GM18907 (cell line): ENCODE measurements around the gene APBB2.
"Not testable (repeated sequence)": the region's sequence is repeated elsewhere in the genome, so short reads cannot be mapped to it uniquely, and the experiment has no call there.

Source experiments
- ATAC-seq: cut with Tn5 transposase; IDR thresholded peaks from one replicate; pipeline ENCODE4 v1.9.1; 2021; ENCODE audit warnings: mild to moderate bottlenecking, moderate library complexity; ENCODE audit not compliant: unreplicated experiment

Gene APBB2

DNA sequence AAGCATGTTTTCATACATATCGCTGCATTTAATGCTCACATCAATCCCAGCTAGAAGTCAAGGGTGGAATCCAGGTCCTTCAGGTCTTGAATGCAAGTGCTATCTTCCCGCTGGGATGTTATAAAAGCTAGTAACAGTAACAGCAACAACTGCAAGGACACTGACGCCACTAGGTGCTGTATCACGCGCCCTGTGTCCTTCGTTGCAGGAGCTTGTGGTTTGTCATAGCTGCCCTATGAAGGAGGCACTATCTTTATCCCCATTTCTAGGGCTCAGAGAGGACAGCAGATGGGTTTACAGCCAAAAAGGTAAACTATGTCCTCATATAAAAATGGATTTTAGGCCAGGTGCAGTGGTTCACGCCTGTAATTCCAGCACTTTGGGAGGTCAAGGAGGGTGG lies 261.7 kb downstream of the APBB2 start:
- ATAC-seq: no peak

DNA sequence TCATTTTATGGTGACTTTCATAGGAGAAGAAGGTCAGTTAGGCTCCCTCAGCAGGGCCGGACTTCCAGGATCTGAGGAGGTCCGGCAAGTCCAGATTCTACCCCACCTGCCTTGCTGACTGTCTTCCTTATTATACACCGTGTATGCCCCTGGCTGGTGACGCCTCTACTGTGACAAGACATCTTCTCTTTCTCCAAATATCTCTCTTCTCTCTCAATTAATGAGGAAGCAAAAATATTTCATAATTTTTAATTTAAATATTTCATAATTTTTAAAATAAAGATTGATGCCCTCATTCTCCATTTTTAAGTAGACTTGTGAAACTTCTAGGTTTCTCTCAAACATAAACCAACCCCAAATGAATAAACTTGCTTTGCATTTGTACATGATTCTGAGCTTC lies 262.1 kb downstream of the APBB2 start:
- ATAC-seq: no peak

DNA sequence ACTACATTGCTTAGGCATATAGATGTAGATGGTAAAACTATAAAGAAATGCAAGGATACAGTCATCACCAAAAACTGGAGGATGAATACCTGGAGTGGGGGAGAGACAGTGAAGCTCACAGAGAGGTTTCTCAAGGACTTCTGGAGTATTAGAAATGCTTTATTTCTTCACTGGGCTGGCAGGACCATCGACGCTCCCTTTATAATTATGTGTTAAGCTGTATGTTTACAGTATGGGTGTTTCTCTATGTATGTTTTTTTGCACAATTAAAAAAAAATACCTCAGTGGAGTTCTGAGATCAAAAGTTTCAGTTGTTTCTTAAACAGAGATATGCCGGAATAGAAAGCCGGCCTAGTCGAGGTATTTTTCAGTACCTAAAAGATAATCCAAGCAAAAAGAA lies 263.3 kb downstream of the APBB2 start:
- no peak for ATAC-seq

DNA sequence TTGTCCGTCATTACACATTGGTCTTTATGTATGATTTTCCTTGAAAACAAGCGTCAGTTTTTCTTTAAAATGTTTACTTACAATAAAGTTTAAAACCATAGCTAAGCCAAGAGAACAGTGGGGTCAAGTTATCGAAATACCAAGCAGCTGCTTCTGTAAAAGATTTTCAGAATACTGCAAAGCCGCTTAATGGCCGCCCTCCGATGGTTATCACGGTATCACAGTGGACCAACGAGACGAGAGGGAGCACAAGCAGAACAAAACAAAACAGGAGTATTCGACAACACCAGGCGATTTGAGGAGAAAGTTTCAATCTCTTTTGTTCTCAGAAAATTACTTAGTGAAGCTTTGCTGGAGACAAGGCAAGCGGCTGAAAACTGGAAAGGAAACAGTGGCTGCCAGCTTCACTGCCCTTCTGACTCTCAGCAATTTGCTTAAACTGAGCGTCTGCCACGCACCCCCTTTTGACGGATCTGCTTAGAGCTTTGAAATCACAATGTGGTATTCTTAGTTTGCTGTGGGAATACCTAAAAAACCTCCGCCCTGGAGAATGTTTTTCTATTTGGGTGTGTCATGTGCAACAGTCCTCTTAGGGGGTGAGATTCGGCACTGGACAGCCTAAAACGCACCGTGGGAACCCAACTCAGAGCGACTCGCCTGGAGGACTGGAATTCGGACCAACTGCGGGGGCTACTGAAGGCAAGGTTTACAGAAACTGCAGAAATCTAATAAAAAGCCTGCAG lies 264.8 kb downstream of the APBB2 start:
- ATAC-seq: no peak

DNA sequence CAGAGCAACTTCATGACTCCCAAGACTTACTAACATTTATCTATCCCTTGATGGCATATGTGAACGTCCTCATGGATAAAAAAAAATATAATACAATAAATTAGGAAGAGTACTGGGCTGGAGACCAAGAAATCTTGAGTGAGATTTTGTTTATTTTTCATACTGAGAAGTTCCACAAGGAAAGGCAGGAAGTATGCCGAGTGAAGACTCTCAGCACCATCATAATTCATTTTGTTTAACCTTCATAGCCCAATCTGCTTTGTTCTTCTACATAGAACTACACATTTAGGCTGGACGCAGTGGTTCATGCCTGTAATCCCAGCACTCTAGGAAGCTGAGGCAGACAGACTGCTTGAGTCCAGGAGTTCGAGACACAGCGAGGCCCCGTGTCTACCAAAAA lies 266.3 kb downstream of the APBB2 start:
- no peak for ATAC-seq

DNA sequence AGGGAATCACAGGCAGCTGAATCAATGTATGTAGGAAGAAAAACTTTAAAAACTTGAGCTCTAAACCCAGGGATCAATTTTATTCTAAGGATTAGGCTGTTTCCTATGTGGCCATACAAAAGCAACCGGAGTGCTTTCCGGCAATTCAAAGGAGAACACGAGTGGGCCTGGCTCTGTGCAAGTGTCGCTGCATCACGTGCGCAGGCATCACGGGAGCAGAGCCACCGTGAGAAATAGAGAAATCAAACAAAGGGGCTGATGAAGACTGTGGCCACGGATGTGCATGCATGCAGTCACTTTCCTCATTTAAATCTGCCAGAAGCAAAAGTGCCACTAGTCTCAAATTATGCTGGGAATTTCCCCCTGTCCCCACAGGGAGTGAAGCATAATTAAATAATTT lies 267.7 kb downstream of the APBB2 start:
- no peak for ATAC-seq

DNA sequence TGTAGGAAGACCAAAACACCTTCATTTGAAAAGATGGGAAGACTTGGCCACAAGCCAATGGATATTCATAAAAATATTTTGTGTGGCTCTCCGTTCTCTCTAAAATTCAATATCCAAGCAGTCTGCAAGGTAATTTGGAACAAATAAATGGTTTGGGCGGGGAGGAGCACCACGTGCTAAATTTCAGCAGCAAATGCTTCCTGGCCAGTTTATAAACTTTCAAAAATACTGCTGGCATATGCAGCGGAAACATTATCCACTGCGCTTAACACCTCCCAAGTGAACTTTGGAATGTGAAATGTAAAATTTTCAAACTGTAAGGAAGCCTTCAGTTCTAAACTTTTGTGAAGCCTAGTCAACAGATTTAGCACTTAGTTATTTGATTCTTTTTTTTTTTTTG lies 273.6 kb downstream of the APBB2 start:
- ATAC-seq: no peak

DNA sequence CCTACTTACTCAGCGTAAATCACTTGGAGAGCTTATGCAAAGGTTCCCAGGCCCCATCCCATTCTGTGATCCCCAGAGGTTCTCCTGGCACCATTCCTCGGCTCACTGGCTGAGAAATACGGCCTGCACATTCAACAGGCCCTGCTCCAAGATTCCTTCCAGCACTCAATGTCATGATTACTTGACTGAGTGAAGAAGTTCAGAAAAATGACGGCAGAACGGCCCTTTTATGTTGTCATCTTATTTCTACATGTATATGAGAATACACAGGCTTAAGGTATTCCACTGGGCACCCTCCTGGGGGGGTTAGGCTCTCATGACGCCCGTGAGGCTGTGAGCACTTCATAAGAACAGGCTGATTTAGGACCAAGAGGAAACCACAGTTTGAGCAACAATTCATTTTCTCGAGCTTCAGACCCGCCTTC lies 274.0 kb downstream of the APBB2 start:
- ATAC-seq: no peak

DNA sequence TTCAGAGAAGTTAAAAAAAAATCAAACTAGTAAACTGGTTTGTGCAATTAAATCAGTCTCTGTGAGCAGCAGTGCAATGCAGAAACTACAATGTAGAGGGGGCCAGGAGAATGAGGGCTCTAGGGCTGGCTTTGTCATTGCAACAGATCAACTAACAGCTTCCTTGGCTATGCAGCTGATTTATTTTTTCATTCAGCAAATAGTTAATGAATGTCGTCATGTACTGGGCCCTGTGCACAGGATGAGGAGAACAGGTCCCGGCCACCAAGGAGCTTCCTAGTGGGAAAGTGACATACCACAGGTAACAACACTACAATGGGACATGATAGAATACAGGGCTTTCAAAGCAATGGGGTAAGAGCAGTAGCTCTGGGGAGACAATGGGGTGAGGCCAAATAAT lies 274.5 kb downstream of the APBB2 start:
- no peak for ATAC-seq

DNA sequence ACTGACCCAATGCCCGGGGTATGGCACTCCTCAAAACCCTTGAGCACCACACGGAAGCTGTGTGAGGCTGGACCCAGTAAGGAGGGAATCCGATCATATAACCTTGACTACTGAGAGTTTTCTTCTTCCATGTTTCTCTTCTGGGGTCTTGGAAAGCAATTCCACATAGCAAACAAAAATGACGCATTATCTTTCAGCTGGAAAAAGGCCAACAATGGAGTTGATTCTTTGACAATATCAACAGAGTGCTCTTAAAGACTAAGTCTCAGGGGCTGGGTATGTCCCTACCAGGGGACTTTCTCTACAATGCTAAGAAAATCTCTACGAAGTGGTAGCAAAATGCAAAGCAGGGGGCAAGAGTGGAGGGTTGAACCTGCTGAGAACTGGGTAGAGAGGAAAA lies 276.0 kb downstream of the APBB2 start:
- no peak for ATAC-seq

DNA sequence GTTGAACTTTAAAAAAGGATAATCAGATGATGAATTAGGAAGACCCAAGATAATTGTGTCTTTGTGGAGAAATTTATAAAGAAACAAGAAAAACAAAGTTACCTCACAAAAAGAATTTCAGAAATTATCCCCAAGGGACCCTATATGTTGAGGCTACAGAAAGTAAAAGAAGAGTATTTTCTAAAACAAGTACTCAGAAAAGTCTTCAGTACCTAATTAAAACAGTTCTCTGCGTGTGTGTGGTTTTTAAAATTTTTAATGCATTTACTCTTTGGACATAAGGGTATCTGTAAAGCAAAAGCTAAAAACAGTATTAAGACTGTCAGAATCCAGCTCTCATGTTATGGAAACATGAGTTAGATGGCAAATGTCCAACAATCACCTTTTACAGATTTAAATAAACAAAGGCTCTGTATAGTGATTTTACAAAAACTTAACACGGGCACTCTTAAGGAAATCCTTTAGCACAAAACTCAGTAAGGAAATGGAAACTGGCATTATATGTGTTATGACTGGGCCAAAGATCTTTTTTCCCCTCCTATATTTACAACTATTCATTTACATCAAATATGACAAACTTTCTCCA lies 277.1 kb downstream of the APBB2 start:
- no peak for ATAC-seq

DNA sequence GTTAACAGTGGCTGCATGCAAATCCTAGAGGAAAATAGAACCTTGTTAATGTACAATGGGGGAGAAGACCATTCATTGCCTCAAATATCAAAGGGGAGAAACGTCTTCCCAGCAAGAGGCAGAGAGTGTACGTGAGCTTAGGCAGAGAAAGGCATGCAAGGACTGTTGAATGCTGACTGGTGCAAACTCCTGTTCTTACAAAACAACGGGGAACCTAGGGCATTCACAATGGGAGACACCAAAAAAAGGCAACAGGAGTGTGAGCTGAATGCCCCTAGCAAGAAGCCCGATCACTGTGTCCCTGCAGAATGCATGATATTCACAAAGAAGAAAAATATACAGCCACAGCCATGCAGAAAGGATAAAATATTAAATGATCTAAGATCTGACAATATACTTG lies 279.7 kb downstream of the APBB2 start:
- no peak for ATAC-seq

DNA sequence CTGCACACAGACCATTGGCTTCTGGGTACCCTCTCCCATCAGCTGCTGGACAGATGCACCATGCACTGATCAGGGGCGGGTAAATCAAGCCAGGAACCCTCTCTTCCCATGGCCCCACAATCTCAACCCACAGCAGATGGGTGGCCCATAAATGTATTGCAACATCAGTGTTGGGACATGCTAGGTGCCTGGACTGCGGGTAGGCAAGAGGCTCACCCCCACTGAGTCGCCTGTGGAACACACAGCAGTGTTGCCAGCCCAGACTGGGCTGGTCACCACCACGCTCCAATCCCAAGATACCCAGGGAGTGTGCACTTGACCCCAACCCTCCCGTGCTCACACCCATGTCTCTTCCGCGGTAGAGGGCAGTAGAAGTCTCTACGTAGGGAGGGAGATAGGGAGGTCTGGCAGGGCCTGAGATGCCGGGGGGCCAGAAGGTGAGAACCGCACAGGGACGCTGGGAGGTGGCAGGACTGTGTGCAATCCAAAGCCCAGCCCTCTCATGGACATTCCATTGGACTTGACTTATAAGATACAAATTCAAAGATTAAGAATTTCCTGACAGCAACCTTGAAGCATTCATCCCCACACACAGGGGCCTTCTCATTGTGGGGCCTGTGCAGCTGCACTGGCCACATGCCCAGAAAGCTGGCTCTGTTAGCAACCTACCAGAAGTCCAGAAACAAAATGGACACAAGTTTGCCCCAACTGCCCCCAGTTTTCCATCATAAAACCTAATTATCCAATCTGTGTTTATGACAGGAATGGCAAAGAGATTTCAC lies 280.9 kb downstream of the APBB2 start:
- no peak for ATAC-seq

DNA sequence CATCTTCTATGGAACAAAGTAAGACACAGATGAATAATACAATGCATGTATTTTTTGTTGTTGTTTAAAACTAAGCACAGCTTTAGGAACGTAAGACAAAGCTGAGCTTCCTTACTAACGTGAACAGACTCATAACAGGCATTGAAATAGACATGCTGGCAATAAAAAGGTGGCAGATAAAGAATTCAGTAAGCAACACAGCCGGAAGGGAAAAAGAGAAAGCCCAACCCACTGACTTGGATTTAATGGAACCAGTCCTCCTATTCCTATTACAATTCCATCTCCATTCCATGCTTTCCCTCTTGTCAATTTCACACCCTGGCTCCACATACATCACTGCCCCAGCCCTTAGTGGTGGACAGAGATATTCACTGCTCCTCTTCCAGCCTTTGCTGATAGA lies 282.5 kb downstream of the APBB2 start:
- ATAC-seq: no peak

DNA sequence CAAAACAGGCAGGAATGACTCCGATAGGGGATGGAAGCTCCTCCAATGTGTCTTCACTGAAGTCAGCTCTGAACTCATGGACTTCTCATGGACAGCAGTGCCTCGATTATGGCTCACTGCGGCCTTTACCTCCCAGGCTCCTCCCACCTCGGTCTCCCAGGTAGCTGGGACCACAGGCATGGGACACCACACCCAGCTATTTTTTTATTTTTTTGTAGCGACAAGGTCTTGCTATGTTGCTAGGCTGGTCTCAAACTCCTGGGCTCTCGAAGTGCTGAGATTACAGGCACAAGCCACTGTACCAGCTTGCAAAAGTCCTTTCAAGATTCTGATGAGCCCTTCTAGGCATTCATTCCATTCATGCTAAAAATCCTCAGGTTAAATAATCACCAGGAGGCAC lies 283.1 kb downstream of the APBB2 start:
- no peak for ATAC-seq

DNA sequence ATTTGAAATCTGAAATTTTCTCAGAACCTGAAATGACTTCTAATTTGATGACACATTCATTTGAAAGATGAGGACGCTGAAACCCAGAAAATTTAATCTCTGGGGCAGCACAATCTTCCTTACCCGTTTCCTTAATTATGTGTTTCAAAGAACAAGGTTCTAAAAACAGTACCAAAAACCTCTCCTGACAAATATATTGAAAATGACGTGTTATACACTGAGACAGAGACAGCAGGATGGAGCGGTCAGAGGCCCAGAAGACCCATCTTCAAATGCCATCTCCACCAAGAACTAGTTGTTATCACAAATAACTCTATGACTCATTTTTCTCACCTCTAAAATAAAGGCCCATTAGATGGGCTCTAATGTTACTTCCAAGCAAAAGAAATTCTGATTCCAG lies 287.3 kb downstream of the APBB2 start:
- ATAC-seq: no peak

DNA sequence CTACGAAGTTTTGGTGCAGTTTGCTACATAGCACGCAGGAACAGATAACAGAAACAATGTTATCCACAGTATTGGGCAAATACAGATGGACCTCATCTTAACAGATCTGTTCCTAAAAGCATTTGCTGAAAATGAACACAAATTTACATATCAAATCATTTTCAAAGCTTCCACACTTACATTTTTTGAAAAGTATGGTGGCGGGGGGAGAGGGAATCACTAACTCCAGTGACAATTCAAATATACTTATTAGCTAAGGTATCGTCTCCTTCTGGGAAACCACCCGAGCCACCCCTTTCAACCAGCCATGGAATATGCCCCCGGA lies 289.6 kb downstream of the APBB2 start:
- ATAC-seq: no peak

DNA sequence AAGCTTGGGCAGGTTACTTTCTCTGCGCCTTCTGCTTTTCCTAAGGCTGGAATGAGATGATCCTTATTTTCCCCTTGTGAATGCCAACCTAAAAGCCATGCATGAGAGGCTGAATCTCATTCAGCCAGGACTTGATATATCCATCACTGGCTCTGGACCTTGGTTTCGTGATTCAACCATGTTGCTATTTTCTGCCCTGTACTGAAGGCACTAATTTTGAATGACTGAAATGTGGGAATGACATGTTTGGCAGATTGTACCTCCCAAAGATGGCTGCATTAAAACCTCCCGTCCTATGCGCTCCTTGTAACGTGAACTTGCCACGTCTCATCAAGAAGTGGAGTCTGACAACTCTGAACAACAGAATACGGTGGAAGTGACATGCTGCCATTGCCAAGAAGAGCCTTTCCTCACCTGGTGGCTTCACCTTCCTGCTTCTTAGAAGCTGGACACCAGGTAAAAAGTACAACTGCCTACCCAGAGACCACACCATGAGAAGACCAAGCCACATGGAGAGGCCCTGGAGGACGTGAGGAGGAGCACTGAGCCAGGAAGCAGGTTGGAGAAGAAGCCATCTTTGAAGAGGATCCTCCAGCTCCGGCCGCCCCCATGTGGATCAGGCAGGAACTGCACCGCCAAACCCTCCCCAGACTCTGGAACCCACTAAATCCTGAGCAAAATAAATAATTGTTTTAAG lies 290.1 kb downstream of the APBB2 start:
- ATAC-seq: no peak

DNA sequence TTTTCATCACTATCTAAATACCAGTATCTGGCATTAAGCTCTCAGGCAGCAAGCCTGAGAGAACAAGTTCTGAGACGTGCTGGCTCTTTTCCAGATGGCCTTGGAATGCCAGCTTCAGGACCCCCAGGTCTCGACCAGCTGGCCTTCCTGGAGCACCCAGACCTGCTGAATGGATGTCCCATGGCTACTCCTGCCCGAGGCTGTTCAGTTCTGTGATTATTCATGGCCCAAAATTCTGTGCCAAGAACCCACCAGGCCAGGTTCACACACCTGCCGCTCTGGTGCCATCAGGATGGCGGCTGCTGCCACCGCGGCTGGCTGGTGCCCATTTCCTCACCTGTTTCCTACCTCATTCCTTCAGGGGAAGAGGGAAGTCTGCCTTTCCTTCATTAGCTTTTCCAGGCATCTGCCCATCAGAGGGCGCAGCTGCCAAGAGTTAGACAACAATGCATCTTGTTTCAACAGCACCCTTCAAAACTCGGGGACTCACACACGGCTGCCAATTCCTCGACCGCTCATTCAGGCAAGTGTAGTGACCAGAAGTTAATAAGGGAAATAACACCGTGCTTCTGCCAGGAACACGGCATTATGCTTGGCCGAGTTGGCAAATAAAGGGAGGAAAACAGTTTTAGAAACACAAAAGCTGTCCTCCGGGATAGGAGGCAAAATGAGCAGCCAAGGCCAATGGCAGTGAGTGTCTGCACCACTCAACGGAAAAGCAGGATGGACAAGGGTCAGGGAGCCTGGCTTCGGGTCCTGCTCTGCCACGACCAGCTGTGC lies 290.8 kb downstream of the APBB2 start:
- ATAC-seq: no peak

DNA sequence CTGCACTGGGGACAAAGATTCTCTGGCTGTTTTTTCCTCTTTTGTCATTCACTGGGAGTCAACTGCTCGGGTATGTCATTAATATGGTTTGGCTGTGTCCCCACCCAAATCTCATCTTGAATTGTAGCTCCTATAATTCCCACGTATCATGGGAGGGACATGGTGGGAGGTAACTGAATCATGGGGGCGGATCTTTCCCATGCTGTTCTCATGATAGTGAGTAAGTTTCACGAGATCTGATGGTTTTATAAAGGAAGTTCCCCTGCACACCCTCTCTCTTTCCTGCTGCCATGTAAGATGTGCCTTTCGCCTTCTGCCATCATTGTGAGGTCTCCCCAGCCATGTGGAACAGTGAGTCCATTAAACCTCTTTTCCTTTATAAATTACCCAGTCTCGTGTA lies 294.4 kb downstream of the APBB2 start:
- not testable (repeated sequence) for ATAC-seq

DNA sequence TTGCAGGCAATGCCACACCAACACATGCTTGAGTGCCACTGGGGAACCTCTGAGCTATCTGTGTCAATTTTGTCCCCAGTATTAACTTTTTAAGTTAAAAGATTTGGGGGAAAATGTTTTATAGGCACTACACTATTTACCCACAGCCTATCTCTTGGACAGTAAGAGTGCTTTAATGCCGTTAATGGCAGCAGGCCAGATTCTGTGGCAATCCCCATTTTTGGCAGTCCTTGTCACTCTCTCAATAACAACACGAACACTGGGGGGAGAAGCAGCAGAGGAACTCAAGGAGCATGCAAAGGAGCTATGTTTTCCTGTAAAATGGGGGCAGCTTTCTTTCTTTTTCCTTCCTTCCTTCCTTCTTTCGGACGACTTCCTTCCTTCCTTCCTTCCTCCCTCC lies 296.0 kb downstream of the APBB2 start:
- no peak for ATAC-seq
